ENCODE results near the gene GUCA2A.

DNA sequence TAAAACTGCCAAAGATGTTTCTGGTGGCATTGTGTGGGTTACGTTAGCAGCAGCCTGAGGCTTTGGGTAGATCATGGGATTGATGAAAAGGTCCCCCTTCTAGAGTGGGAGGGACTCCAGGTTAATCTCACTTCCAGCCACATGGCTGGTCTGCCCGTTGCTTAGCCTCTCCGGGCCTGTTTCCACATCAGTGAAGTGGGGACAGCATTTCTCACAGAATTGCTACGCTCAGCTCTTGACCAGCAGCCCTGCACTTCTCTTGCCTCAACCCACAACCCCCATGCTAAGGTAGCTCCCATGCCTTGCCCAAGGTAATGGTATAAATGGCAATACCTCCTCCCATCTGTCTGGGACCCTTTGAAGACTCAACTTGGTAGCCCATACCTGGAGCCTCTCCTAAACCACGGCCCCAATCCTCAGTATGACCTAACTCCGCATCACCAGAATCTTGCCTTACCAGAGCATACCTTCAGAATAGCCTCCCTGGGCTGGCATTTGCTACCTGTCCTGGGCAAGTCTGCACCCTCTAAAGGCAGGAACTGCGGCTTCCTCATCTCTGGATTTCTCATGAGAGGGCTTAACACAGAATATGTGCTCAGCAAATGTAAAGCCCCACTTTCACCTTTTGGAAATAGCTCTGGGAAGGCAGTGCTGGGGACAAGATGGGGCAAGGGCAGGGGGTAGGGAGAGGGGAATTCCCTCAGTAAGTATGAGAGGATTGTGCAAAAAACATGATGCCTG, 10.9 kb upstream of the GUCA2A start:
- TF ChIP-seq, protein P1, sequence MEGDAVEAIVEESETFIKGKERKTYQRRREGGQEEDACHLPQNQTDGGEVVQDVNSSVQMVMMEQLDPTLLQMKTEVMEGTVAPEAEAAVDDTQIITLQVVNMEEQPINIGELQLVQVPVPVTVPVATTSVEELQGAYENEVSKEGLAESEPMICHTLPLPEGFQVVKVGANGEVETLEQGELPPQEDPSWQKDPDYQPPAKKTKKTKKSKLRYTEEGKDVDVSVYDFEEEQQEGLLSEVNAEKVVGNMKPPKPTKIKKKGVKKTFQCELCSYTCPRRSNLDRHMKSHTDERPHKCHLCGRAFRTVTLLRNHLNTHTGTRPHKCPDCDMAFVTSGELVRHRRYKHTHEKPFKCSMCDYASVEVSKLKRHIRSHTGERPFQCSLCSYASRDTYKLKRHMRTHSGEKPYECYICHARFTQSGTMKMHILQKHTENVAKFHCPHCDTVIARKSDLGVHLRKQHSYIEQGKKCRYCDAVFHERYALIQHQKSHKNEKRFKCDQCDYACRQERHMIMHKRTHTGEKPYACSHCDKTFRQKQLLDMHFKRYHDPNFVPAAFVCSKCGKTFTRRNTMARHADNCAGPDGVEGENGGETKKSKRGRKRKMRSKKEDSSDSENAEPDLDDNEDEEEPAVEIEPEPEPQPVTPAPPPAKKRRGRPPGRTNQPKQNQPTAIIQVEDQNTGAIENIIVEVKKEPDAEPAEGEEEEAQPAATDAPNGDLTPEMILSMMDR (conservative IDR thresholded peaks at IDR 0.05; ENCODE audit: low read depth, low read length) = no peak
- TF ChIP-seq, protein P2, sequence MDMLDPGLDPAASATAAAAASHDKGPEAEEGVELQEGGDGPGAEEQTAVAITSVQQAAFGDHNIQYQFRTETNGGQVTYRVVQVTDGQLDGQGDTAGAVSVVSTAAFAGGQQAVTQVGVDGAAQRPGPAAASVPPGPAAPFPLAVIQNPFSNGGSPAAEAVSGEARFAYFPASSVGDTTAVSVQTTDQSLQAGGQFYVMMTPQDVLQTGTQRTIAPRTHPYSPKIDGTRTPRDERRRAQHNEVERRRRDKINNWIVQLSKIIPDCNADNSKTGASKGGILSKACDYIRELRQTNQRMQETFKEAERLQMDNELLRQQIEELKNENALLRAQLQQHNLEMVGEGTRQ (IDR thresholded peaks at IDR 0.05; ENCODE audit: low read depth, low read length) = no peak
- TF ChIP-seq MAFK (IDR thresholded peaks at IDR 0.05; ENCODE audit: low read depth, low read length) (no peak), POLR2A (IDR thresholded peaks at IDR 0.05; ENCODE audit: low read depth, low read length) (no peak), FOS (IDR thresholded peaks at IDR 0.05; ENCODE audit: low read depth, low read length) (no peak), RAD21 (IDR thresholded peaks at IDR 0.05; ENCODE audit: low read length) (no peak), MAZ (IDR thresholded peaks at IDR 0.05; ENCODE audit: borderline replicate concordance, low read depth, low read length) (no peak), RCOR1 (IDR thresholded peaks at IDR 0.05; ENCODE audit: insufficient replicate concordance, low read length) (no peak)

All from IMR-90 (cell line).